Activated CD4-positive, CD25-positive, alpha-beta regulatory T cell treated with anti-CD3 and anti-CD28 coated beads, Interleukin-2, amount 50 U/mL, for 16 hours (primary cell): ENCODE results near the gene TAT.

Experiments
- DNase-seq: peaks from one replicate; pipeline ENCODE4 v3.0.0-alpha.2; 2020; ENCODE audit warnings: low read depth, low spot score

Gene TAT

DNA sequence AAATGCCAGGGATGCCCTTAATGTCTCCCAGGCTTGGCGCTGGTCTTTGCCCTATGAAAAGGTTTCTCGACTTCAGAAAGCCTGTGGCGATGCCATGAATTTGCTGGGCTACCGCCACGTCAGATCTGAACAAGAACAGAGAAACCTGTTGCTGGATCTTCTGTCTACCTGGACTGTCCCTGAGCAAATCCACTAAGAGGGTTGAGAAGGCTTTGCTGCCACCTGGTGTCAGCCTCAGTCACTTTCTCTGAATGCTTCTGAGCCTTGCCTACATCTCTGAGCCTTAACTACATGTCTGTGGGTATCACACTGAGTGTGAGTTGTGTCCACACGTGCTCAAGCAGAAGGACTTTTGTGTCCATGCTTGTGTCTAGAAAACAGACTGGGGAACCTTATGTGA lies 39.2 kb downstream of the TAT start:
- DNase-seq = no peak

GRCh38 chr16:71536752-71537499 lies 40.0 kb downstream of the TAT start:
- no peak for DNase-seq

- DNase-seq = no peak
Observed at GRCh38 chr16:71532366-71532765, 44.5 kb downstream of the TAT start.

GRCh38 chr16:71528863-71529262 lies 48.0 kb downstream of the TAT start:
- DNase-seq = no peak

DNA sequence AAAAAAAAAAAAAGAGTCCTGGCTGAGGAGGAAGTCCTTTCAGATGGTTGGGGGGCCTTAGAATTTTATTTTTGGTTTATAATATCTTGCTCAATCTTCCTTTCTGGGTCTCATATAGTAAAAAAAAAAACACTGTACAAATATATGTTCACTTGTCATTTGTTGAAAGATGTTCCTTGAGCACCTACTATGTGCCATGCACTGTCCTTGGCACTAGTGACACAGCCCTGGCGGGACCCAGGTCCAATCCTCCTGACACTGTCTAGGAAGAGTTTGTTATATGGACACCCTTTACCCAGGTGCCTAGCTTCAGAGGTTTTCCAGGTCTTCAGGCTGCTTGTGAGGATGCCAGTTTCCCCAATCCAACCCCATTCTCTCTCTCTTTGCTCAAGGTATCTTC lies 48.6 kb downstream of the TAT start:
- no peak for DNase-seq

DNA sequence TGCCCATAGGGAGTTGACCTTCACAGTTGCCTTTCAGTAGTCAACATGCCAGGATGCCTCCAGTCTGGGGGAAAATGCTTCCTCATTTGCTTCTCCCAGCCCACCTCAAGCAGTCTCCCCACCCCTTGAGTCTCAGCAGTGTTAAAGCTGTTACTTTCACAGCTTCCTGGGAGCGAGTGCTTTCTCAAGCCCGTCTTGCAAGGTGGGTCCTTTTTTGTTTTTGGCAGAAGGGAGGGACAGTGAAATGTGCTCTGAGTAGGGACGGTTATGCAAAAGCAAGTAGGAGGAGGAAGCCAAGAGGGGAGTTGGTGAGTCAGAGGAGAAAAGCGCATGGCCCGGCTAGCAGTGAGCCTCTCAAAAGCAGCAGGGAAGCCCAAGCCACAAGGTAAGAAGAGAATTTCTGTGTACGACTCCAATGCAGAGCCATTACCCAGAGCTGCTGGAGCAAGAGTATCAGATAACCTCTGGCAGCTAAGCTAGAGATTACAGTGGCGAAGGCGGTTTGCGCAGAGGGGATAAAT lies 50.7 kb downstream of the TAT start, which contains the start of gene CHST4:
Gene CHST4 (plus strand): TSS at position 316 of the 521 bp plus-strand sequence. CDS start 10,252 bp downstream, outside the sequence.
- no peak for DNase-seq

DNA sequence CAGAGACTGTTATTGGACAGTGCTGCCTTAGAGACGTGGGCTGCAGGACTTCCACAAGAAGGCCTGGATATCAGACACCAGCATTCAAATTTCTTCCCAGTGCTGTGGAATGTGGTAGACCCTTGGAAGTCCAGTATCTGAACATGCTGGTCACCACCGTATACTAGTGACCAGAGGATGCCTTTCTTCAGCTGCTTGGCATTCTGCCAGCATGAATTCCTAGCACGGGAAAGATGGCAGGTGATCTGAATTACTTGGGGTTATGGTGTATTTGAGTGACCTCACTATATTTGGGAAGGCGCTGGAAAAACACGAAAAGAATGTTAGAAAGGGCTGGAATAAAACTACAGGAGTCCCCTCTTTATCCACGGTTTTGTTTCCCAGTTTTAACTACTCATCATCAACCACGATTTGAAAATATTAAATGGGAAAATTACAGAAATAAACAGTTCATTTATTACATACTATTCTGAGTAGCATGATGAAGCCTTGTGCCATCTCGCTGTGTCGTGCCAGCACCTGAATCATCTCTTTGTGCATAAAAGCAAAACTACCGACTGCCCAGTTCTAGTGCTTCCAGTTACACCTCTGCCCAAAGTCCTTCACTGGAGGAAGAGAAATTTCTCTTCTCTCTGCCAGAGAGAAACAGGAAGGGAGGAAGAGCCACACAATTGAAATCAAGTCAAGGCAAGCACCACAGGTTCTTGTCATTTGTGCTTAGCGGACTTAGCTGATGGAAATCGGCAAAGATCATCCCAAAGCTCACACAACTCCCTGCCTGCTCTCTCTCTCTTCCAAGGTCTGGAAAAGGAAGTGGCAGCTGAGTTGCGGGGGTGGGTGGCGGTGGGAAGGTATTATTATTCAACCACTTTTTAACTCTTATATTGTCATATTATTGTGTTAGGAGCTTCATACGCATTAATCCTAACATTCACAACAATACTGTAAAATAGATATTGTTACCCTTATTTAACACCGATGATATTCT lies 52.0 kb downstream of the TAT start:
- no peak for DNase-seq

GRCh38 chr16:71520550-71520949 lies 56.3 kb downstream of the TAT start:
- no peak for DNase-seq
